Stimulated activated CD4-positive, alpha-beta T cell treated with anti-CD3 and anti-CD28 coated beads, TNF-alpha, amount 100 ng/mL, for 4 hours (primary cell): ENCODE data around the gene TRMT6.

Experiments used
- DNase-seq, 3 experiments: peaks; one replicate each; pipeline ENCODE4 v3.0.0-alpha.2; 2020; ENCODE audit warnings: low read depth in 3 of 3

The TRMT6 gene

GRCh38 chr20:5899444-5899843 lies 50.9 kb downstream of the TRMT6 start:
- no peak for DNase-seq

- no peak for DNase-seq
Measured at GRCh38 chr20:5895626-5896025, 54.7 kb downstream of the TRMT6 start.

GRCh38 chr20:5893621-5894020 lies 56.7 kb downstream of the TRMT6 start:
- no peak for DNase-seq

- DNase-seq, result no peak
Measured at GRCh38 chr20:5893052-5893451, 57.3 kb downstream of the TRMT6 start.

- DNase-seq, result no peak
Measured at GRCh38 chr20:5890773-5891441, 59.4 kb downstream of the TRMT6 start.

- no peak for DNase-seq
Measured at GRCh38 chr20:5888041-5888440, 62.3 kb downstream of the TRMT6 start.

GRCh38 chr20:5887386-5887785 lies 62.9 kb downstream of the TRMT6 start:
- DNase-seq, result no peak
